IPS-18c (cell line): ENCODE data around the gene CRACR2A.

Source experiments
- H3K4me3 ChIP-seq: 2 replicates; pipeline ENCODE4 v1.7.0; 2013; ENCODE audit warnings: low read depth, mild to moderate bottlenecking, low read length, moderate library complexity; ENCODE audit not compliant: insufficient read depth
- H3K9me3 ChIP-seq: one replicate; pipeline ENCODE4 v1.6.1; 2013; ENCODE audit warnings: mild to moderate bottlenecking, low read length, moderate library complexity; ENCODE audit not compliant: control insufficient read depth, insufficient read depth

The CRACR2A gene

DNA sequence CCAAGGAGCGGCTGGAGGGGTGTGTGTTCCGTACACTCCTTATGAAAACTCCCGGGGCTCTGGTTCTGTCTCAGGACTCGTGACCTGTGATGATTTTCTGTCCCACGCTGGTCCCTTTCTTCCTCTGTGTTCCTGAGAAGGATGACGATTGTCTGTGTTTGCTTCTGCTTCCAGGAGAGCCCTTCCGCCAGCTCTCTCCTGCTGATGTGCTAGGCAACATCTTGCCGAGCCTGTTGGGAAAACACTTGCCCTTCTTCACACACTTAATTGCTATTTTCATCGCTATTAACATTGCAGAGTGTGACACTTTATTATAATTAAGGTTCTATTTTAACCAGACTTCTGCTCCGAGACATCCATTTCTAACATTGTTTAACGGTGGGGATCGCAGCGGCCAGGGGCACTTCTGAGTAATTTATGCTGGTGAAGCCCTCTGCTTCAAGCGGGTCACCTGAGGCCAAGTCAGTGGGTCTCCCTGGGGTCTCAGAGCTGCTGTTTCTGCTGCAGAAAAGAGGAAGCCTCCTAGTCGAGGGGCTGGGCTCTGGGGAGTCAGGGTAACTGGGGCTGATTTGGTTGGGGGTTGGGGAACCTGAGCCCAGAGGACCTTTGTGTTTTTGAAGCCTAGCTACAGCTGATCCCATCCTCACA is 173.3 kb downstream of the CRACR2A start:
- H3K9me3 ChIP-seq = no peaks in the 10 kb centered on the region
- H3K4me3 ChIP-seq = no peak overlapping the region

DNA sequence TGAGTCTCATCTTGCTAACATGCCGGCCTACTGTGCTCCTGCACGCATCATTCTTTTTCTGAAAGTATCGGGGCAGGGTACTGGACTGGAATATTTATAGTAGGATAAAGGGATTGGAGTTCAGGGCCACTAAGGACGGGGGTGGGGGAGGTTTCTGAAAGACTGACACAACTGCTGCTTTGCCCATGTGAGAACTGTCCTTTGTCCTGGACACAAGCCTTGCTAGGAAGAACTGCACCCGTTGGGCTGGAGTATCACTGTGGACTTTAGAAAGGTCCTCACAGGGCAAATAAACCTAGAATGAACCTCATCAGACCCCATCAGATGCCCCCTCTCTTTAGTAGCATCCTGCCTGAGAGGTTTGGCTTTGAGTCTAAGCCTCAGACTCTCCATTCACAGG is 174.4 kb downstream of the CRACR2A start:
- H3K9me3 ChIP-seq = no peaks in the 10 kb centered on the region
- no peak overlapping the region for H3K4me3 ChIP-seq

DNA sequence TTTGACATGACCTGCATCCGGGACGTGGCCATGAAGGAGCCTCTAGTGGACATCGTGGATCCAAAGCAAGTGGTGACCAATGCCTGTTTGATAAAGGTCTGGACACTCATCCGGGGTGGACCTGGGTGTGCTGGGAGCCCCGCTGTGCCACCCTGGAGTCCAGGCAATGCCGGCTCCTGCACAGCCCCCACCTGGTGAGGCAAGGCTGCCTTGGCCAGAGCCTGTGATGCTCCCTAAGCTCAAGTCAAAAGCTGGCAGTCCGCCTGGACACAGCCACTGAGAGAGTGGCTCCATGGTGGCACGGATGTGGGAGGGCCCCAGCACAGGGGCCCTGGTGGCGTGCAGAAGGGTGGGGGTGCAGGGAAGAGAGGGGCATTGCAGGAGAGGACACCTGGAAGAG is 176.0 kb downstream of the CRACR2A start:
- Histone ChIP-seq H3K9me3 (no peaks in the 10 kb centered on the region), H3K4me3 (no peak overlapping the region)

DNA sequence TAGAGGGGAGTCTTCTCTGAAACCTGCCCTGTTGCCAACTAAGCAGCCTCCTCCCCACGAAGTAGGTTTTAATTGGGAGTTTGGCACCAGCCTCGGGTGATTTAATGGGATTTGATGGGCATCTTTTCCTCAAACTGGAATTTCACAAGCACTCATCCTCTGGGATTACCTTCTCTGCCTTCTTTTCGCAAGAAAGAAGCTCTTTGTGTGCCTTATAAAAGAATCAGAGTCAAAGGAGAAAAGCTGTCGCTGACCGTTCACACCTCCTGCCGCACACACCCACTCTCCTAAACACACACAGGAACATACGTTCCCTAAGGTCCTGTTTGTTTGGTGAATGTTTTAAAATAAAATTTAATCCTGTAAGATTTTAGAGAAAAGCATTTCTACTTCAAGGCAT is 177.9 kb downstream of the CRACR2A start:
- Histone ChIP-seq H3K9me3 (no peaks in the 10 kb centered on the region), H3K4me3 (no peak overlapping the region)

DNA sequence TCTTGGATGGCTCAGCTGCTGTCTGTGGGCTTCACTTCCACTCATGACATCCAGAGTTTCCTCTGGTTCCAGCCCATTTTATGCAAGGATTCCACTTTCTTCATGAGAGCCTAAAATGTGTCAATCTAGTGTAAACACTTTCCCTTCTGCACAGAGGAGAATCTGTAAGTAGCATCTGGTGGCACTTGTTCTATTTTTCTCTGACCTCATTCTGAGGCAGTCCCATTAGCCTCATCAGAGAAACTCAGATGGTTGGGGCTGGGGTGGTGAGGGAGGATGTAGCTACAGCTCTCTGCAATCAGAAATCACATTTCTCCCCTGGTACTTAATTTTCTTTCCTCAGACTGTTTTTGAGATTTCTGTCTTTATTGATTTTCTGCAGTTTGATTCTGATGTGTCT is 180.3 kb downstream of the CRACR2A start:
- Histone ChIP-seq H3K4me3 (no peak overlapping the region), H3K9me3 (no peaks in the 10 kb centered on the region)

DNA sequence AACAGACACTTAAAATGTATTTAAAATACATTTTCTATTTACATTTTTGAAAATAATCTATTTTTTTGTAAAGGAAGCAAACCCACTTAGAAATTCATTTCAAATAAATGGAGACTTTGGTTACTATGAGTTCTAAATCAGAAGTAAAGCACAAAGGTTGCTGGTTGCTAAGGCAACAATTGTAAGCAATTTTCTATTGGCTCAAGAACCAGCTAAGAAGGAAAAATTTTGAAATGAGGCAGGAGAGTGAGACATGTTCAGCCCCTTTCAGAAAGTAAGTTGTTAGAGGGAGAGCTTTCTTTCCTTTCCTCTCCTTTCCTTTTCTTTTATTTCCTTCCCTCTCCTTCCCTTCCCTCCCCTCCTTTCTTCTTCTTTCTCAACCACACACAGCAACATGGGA is 181.2 kb downstream of the CRACR2A start:
- Histone ChIP-seq H3K4me3 (no peak overlapping the region), H3K9me3 (no peaks in the 10 kb centered on the region)

DNA sequence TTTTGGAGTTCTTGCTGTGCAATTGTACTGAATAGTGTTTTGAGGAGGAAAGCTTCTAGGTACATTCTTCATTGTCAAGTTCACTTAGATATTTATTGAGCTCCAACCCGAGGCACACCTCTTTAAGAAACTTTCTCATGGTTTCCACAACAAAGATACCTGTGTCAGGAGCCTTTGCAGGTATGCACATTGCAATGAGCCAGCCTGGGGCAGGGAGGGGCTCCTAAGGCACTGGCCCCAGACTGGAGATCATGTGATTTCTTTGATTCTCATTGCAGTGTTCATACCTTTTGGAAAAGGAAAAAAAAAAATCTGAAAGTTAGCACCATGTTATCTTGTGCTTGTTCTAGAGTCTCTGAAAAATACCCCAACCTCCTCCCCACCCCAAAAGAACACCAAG is 181.6 kb downstream of the CRACR2A start:
- no peak overlapping the region for H3K4me3 ChIP-seq
- H3K9me3 ChIP-seq = no peaks in the 10 kb centered on the region

DNA sequence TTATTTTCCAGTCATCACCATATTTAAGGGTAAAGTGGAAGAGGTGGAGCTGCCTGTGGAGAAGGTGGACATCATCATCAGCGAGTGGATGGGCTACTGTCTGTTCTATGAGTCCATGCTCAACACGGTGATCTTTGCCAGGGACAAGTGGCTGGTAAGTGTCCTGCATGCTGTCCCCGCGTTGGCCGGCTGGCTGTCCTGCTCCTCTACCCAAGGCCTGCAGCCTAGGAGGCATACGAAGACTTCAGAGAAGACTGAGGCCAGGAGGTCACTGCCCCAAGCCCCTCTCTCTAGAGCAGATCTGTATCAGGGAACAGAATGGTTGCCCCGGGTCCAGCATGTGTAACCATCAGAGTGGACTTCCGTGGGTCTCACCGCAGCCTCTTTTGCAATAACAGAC is 184.2 kb downstream of the CRACR2A start:
- H3K9me3 ChIP-seq = no peaks in the 10 kb centered on the region
- no peak overlapping the region for H3K4me3 ChIP-seq

DNA sequence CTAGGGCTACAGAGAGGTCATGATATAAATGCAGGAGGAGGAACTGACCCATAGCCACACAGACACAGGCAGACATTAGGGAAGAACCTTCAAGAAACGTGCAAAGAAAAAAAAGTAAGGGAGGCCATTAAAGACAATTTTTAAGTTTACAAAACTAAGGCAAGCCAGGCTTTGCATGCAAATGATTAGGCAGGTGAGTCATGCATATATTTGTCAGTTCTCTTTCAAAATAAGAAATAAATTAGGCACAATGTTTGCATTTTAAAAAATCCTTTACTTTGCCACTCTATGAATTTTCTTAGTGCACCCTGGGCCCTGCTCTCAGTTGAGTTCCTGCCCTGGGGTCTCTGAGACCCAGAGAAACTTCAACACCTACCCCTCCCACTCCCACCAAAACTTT is 186.9 kb downstream of the CRACR2A start:
- H3K9me3 ChIP-seq = no peaks in the 10 kb centered on the region
- no peak overlapping the region for H3K4me3 ChIP-seq
